Transverse colon (tissue), 4 donors: ENCODE measurements around the gene METTL9.

Source experiments
- CTCF ChIP-seq, 5 experiments: fragments of 200-600 bp in 3 of 5; fragments of 450-650 bp in 2 of 5; sonication (generic) in 3 of 5; IDR thresholded peaks; 1 replicate in 2 of 5; 2 replicates in 3 of 5; pipeline ENCODE4 v1.5.1; 2016 to 2017; ENCODE audit warnings: antibody characterized with exemption in 5 of 5, inconsistent platforms in 3 of 5, mild to moderate bottlenecking in 2 of 5, moderate library complexity in 1 of 5
- EP300 ChIP-seq: sonication (generic); formaldehyde crosslinking; IDR thresholded peaks from one replicate; pipeline ENCODE4 v1.6.1; 2017; ENCODE audit warnings: antibody characterized with exemption, low read depth
- POLR2A ChIP-seq: fragments of 450-650 bp; IDR thresholded peaks from one replicate; pipeline ENCODE4 v1.6.1; 2016; ENCODE audit warnings: antibody characterized with exemption, mild to moderate bottlenecking, moderate library complexity
- POLR2AphosphoS5 ChIP-seq, 3 donors: sonication (generic); formaldehyde crosslinking; IDR thresholded peaks; one replicate each; pipeline ENCODE4 v1.6.1; 2016; ENCODE audit warnings: antibody characterized with exemption in 3 of 3

GRCh38 chr16:21664801-21665492 lies 65.6 kb downstream of the METTL9 start:
- no peak for TF ChIP-seq POLR2A
- no peak for TF ChIP-seq POLR2AphosphoS5 (IDR thresholded peaks at IDR 0.05)
- TF ChIP-seq CTCF (IDR thresholded peaks at IDR 0.05) = no peak
- no peak for TF ChIP-seq EP300
